HG03442 (cell line): ENCODE data around the gene EYS.
"Not testable (repeated sequence)": the region's sequence is repeated elsewhere in the genome, so short reads cannot be mapped to it uniquely, and the experiment has no call there.

Experiments used
- ATAC-seq: cut with Tn5 transposase; IDR thresholded peaks from one replicate; pipeline ENCODE4 v1.9.1; 2021; ENCODE audit warnings: mild to moderate bottlenecking, moderate library complexity; ENCODE audit not compliant: unreplicated experiment

The EYS gene

DNA sequence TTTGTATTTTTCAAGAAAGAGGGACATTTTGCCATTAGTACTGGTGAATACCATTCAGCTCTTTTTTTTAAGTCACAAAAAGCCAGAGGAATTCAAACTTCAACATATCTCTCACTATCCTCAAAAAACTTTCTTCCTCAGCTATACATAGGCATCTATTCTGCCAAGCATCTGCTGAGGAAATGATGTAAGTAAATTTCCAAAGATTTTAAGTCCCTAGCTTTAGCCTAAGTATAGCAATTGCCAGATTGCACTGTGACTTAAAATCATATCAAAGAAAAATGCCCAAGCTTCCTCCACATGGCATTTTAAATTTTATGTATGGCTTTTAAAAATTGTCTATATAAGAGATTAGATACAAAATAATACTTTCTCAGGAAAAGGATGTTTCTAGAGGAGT, 237.4 kb downstream of the EYS start:
- no peak for ATAC-seq

DNA sequence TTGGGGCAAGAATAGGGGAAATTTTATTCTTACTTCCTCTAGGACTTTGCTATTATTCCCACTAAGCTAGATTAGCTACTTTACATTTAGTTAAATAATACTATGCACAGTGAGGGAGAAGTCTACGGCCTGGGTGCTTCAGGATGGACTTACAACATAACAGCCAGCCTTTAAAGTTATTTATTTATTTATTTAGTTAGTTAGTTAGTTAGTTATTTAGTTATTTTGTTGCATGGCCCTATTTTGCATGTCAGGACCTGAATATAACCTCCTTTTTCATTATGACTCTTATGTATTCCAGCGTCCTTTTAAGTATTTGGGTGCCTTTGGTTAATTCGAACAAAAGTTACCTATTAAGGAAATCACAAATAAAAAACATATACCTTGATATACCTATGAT, 238.7 kb downstream of the EYS start:
- no peak for ATAC-seq

DNA sequence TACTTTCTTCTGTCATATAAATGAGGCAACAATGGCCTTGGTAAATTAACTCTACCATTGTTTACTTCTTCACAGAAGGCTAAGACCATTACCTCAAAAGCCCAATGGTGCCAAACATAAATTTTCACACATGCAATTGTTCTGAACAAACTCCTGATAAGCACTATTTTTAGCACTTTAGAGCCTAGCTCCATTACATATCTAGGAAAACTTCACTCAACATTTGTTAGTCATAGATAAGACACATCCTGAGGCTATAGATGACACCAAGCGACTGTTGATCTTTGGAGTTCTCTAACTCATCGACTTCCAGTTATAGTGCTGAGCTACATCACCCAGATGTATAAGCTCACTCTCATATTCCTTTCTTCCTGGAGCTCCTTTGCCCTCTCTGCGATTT, 245.9 kb downstream of the EYS start:
- no peak for ATAC-seq

DNA sequence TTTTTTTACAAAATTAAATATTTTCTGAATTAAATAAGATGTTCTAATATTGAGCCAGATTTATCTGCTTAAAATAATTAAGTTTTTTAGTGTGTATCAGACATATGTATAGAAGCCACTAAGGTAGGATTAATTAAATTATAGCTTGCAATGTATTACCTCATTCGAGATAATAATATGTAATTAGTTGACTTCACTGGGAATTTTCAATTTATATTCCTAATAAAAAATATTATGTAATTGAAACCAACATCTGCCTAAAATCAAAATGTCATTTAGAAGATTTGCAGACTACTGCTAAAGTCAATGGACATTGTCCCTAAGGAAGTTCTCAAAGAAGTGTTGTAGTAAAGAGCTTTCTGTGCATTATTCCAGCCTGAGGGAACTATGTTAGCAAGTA, 254.7 kb downstream of the EYS start:
- ATAC-seq: no peak

DNA sequence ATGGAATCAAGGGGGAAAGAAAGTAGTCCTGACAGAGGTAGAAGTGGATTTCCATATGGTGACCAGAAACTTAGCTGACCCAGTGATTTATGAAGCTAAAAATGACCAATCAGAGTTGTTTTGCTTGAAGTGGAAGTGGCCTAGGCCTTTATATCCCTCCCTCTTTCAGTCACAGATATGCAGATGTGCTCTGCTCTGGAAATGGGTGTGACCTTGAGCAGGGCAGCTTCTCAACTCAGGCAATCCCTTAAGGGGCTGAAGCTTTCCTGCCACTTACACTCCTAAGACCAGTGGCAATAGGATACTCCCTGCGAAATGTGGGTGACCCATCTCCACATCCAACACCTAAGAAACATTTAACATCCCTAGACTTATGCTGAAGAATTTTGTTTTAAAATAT, 256.6 kb downstream of the EYS start:
- no peak for ATAC-seq

DNA sequence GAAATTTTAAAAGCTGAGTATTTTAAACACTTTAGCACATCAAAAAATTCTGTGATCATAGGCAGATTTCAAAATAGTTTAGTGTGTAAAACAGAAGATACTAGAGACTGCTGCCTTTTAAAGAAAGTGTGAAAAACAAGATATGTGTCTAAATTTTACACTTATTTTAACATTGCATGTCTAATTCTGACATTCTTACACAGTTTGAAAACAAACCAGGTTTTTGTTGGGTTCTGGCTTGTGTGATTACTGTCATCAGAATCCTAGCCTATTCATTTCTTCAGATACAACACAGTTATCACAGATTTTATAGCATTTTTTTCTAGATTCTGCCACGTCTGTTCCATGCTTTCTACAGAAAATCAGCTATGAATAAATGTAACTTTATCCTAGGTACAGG, 257.1 kb downstream of the EYS start:
- ATAC-seq: no peak

DNA sequence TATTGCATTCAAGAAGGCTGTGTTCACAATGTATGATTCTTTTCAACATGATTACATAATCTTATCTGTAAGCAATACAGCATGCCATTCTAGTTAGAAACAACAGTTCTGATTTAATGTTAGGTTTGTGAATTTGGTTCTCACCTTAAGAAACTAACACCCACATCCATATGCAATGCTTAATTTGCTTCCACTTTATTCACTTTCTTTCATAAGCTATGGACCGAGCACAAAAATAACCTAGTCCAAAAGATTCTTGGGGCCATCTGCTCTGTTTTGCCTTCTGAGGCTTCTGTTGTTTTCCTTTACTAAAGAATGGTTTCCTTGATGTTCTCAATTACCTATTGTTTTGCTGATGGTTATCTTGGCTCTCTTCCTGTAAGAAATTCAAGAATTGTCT, 258.2 kb downstream of the EYS start:
- no peak for ATAC-seq

DNA sequence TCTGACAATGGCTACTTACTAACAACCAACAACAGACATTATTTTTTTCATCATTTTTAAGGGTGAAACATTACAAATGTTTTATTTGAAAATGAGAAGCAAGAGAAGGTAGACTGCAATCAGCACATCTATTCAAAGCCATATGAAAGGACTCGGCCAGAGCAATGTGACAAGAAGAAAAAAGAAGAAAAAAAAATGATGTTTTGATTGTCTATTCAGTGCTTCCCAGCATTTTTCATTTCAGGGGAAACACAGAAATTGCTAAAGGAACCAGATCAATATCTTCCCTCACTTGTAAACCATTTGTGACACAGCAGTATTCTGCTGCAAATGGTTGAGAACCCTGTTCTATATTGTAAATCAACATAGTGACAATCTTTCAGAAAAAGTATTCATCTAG, 270.7 kb downstream of the EYS start:
- no peak for ATAC-seq

DNA sequence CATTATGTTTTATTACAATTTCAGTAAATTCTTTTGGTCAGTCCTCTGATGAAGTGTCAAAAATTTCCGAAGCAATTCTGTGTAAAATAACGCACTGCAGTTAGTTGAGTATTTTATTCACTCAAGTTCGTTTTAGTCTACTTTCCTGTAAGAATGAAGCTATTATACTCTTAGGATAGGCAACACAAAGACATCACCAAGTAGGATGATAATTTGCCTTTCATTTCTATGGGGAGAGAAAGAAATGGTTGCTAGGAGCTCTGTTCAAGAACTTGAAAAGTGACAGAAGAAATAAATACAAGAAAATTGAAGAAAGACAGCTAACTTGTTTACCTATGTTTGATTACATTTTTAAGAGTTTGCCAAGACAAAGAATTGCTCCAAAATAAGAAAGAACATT, 290.4 kb downstream of the EYS start:
- no peak for ATAC-seq

DNA sequence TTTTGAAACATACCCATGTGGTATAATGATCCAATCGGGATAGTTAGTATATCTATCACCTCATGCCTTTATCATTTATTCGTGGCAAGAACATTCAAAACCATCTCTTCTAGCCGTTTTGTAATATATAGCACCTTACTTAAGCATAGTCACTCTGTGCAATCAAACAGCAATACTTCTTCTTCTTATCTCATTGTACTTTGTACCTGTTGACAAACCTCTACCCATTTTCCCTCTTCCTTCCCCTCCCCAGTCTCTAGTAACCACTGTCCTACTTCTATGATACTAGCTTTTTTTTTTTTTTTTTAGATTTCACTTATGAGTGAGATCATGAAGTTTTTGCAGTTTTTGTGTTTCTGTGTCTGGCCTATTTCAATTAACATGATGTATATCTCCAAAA, 296.7 kb downstream of the EYS start:
- no peak for ATAC-seq

DNA sequence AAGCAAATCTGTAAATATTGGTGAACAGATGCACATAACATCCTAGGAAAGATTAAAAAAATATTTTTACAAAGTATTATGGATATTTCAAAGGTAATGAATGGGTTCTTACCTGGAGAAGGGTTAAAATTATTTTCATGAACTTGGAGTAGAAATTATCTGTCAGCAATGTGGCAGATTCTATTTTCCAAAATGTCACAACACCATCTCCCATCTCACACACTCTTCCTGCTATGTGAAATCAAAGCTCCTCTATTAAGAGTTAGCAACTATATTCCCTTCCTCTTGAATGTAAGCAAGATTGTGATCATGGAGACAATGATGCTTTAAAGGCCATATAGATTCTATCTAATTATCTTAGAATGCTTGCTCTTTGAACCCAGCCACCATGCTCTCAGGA, 304.5 kb downstream of the EYS start:
- no peak for ATAC-seq

DNA sequence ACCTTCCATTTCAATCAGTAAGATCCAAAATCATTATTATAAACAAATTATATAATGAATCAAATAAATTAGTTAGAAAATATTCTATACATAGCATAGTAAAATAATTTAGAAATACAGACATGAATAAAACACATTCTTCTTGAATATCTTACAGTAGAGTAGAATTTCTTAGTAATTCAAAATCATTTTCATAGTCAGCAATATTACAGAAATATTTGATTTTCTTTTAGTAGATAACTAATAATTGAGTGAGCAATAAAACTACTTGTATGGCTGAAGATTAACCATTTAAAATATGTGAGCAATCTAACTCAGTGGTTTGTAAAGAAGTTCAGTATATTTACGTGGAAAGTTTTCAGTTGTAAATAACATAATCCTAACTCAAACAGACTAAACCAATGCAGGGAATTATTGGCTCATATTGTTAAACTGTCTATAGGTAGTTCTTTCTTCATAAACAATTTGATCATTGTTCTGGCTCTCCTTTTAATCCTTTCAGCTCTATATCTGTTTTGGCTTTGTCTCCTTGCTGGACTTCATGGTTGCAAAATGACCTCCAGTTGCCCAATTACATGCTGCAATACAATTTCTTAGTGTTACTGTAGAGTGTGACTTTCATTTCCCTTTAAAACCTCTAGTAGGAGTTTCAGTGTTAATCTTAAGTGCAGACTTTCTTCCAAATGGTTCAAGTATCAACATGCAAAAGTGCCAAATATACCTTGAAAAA, 307.5 kb downstream of the EYS start:
- no peak for ATAC-seq

DNA sequence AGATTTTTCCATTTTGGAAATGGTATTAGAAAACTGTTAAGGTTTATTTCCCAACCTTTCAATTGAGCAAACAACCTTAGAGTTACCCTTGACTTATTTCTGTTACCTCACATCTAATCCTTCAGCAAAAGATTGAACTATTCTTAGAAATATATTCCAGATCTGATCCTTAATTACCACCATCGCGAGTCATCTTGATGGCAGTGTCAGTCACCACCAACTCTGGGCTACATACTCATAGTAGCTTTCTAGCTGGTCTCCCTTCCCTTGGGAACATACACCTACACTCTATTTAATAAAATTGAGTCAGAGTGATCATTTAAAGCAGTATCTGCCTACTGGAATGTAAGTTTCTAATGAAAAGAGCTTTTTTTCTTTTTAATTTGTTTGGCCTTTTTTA, 308.2 kb downstream of the EYS start:
- ATAC-seq: no peak

DNA sequence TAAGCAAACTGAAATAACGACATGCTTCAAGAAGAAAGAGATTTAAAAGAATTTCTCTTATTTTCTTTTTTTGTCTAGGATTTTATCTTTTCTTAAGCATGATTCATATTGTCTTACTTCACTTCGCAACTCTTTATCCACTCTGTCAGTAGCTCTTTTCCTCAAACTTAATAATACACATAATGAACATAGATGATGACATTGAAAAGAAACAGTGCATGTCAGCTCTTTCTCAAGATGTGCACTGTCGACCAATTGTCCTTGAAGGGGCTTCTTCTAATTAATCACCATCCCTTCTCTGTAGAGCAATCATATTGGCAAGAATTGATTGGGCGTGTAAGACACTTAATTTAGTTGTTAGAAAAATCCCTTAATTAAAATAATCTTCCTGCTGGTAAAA, 356.5 kb downstream of the EYS start:
- ATAC-seq: no peak

DNA sequence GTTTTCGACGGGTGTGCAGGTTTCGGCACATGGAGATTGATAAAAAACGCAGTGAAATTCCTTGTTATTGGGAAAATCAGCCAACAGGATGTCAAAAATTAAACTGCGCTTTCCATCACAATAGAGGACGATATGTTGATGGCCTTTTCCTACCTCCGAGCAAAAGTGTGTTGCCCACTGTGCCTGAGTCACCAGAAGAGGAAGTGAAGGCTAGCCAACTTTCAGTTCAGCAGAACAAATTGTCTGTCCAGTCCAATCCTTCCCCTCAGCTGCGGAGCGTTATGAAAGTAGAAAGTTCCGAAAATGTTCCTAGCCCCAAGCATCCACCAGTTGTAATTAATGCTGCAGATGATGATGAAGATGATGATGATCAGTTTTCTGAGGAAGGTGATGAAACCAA, 404.4 kb downstream of the EYS start:
- not testable (repeated sequence) for ATAC-seq

DNA sequence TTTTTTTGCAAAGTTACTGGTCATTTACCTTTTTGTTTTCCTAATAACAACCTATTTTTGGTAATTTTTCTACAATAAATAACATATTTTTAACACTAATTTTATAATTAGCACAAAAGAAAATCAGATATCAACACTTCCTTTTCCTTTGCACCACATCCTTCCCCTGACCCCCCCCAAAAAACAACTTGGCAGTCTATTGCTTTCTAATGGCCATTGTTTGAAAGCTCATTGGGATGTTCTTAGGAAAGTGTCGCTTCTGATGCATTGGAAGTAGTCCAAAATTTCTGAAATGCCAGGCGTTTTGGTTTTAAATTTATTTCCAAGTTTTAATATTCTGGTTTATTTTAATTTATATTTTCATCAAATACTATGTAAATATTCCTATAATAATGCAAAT, 407.8 kb downstream of the EYS start:
- ATAC-seq: no peak

DNA sequence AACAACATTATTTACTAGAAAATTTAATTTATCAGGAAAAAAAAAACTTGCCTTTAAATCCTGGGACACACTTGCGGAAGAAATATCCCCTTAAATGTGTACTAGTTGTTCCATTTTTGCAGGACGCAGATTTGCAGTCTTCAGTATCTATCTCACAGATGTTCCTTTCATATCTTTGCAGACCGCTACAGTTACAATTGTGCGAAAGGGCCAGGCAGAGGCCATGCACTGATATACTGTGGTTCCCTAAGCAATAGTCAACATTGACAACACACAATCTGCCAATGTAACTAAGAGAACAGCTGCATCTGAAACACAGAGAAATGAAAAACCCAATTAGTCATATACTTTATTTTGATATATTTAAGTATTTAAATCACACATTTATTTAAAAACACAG, 411.2 kb downstream of the EYS start:
- no peak for ATAC-seq

DNA sequence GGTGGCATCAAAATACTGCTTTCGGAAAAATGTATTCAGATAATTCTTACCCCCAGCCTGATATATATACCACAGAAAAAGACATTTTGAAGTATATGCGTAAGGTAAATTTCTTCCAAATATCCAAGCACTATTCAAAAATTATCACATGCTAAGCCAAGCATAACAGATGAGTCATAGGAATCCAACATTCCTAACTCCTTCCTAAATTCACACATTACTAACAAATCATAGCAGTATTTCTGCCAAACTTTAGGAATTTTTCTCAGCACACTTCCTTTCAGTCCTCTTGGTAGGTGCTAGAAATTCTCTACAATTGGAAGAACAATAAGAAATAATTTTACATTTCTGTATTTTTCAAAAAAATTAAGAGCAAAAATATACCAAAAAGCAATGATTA, 417.5 kb downstream of the EYS start:
- no peak for ATAC-seq

DNA sequence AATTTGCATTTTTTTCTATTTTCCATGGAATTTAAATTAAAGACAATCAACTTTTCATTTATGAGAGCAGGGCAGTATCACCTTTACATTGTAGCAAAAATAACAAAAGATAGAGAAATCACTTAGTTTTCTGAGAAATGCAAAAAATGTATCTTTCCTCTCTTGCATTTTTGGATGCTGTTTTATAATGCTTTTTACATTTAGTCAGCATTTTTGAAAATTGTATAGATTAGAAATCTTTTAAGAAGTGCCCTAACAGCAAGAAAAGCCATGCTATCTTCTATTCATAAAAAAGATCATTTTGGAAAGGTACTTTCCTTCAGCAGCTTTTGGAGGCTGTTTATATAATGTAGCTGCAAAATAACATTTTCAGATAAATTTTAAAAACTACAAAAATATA, 421.8 kb downstream of the EYS start:
- no peak for ATAC-seq

DNA sequence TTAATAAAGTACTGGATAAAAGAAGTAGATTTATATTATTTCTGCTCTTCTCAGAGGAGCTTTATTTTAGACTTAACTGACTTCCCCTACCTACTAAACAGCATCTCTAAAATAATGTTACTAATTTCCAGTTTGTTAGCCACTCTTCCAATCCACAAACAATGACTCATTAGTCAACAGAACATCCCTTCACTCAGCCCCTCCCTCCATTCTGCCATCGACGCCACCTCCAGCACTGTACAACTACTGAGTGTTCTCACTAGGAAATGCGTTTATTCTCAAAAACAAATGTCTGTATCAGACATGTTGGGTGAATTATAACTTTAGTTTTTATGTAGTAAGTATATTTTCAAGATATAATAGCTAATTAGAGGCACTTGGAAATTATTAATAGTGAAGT, 427.0 kb downstream of the EYS start:
- no peak for ATAC-seq

DNA sequence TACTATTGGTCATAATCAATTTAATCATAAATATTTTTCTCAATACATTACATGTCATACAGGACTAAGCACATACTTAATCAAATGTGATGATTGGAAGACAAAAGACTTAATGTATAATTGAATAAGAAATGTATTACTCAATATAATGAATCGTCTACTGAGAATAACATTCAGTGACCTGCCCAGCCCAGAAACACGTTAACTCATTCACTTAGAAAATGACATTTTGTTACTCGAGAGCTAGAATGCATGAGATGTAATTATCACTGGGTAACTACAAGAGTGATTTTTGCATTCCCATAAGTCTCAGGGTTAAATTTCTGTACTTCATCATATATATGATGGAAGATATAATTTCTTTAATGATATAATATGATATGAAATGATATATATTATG, 444.8 kb downstream of the EYS start:
- ATAC-seq: no peak

DNA sequence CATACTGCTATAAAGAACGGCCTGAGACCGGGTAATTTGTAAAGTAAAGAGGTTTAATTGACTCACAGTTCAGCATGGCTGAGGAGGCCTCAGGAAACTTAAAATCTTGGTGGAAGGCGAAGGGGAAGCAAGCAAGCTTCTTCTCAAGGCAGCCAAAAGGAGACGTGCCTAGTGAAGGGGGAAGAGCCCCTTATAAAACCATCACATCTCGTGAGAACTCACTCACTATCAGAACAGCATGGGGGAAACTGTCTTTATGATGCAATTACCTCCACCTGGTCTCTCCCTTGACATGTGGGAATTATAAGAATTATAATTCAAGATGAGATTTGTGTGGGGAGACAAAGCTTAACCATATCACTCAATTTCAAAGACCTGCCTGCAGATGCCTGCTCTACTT, 447.0 kb downstream of the EYS start:
- no peak for ATAC-seq

DNA sequence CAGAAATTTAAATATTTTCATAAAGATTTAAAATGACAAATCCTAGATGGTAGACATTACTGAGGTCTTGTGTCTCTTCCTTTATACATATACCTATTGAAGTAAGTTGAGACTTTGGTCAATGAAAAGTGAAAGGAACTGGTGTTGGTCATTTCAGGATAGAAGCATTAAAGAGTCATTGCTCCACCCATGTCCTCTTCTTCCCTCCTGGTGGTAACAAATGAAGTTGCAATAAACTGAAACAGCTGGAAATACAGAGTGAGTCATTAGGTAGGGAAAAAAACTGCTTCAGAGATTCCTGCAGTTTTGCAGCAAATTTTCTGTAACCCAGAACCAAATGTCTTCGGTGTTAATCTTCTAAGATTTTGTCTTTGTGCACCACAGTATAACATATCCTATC, 448.0 kb downstream of the EYS start:
- ATAC-seq: no peak

DNA sequence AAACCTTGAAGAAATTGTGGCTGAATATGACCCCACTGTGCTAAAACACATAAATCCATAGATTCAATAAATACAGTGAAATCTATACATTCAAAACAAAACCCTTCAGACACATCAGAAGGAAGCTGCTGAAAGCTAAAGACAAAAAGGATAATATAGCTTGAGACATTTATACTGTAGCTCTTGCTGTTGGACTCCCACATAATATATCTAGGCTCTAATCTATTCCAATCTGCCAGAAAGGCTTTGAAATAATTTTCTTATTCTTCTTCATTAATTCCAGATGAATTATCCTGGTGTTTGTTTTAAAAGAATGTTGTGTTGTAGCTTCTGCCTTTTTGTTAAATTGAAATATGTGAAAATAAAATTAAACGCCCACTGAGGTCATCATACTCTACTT, 454.0 kb downstream of the EYS start:
- ATAC-seq: no peak
